Nephron (organoid): Measurements from ENCODE around the gene CCKAR.

Experiments
- H3K27ac Mint-ChIP-seq, 3 experiments: 2 replicates each; pipeline ENCODE4 v1.8.0; 2020; ENCODE audit warnings: mixed read lengths in 3 of 3, mild to moderate bottlenecking in 2 of 3, moderate library complexity in 1 of 3
- H3K27me3 Mint-ChIP-seq: 2 replicates; pipeline ENCODE4 v1.8.0; 2021; ENCODE audit warnings: low read depth, mild to moderate bottlenecking, moderate library complexity, mixed read lengths
- H3K36me3 Mint-ChIP-seq: 2 replicates; pipeline ENCODE4 v1.8.0; 2020; ENCODE audit warnings: low read depth, mixed read lengths
- H3K4me1 Mint-ChIP-seq: 2 replicates; pipeline ENCODE4 v1.8.0; 2020; ENCODE audit warnings: mixed read lengths
- H3K4me3 Mint-ChIP-seq, 3 experiments: 2 replicates each; pipeline ENCODE4 v1.8.0; 2020; ENCODE audit warnings: mild to moderate bottlenecking in 3 of 3, mixed read lengths in 3 of 3, moderate library complexity in 2 of 3
- H3K9me3 Mint-ChIP-seq: 2 replicates; pipeline ENCODE4 v1.8.0; 2020; ENCODE audit warnings: mixed read lengths
- CTCF ChIP-seq, 3 experiments: fragments of 200-600 bp; sonication (generic); IDR thresholded peaks; one replicate each; pipeline ENCODE4 v1.5.0; 2021; ENCODE audit warnings: antibody characterized with exemption in 3 of 3; ENCODE audit not compliant: unreplicated experiment in 3 of 3

CCKAR gene

DNA sequence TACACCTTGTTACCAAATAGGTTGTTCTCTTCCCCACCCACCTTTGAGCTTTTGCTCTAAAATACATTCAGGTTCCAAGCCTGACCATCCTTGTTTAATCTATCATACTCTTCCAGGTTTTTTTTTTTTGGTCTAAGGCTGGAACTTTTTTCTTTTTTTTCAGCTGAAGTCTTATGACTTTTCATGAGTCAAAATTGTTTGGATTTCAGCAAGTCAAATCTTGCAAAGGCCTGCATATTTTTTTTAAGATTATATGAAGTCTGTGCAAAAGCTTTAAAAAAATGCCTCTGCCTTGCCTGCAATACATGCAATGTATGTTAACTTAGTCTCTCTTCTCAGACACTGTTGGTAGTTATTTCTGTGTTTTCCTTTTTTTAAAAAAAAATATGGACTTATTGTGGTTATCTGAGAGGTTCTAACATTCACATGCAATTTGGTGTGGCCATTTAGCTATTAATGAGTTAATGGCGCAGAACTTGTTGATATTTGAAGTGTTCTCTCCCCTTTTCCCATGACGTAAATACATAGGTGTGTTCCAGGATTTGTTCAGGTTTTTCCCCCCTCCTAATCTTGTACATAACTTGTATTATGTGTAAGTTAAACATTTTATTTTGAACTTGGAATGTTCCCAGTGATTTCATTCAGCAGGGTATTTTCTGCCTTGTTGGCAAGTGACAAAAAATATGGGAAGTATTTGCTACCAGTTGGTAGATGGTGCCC, 58.7 kb downstream of the CCKAR start:
- Mint-ChIP-seq H3K36me3 (peaks cover 68% of the 10 kb centered on the region), H3K9me3 (no peaks in the 10 kb centered on the region), H3K27ac (no peak overlapping the region), H3K27me3 (no peaks in the 10 kb centered on the region), H3K4me1 (peaks cover 38% of the 10 kb centered on the region), H3K4me3 (no peak overlapping the region)
- TF ChIP-seq CTCF (IDR thresholded peaks at IDR 0.05; ENCODE audit: unreplicated experiment in 3 of 3): no peak
